Measurements from ENCODE around the gene LYAR.

GRCh38 chr4:4260185-4260751 is 29.7 kb downstream of the LYAR start:
- TF ChIP-seq, protein P1, sequence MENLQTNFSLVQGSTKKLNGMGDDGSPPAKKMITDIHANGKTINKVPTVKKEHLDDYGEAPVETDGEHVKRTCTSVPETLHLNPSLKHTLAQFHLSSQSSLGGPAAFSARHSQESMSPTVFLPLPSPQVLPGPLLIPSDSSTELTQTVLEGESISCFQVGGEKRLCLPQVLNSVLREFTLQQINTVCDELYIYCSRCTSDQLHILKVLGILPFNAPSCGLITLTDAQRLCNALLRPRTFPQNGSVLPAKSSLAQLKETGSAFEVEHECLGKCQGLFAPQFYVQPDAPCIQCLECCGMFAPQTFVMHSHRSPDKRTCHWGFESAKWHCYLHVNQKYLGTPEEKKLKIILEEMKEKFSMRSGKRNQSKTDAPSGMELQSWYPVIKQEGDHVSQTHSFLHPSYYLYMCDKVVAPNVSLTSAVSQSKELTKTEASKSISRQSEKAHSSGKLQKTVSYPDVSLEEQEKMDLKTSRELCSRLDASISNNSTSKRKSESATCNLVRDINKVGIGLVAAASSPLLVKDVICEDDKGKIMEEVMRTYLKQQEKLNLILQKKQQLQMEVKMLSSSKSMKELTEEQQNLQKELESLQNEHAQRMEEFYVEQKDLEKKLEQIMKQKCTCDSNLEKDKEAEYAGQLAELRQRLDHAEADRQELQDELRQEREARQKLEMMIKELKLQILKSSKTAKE (IDR thresholded peaks at IDR 0.05; ENCODE audit: low read depth, poor library complexity, severe bottlenecking) = no peak
- TF ChIP-seq CHD4 (IDR thresholded peaks at IDR 0.05) = no peak
- TF ChIP-seq E4F1 (IDR thresholded peaks at IDR 0.05; ENCODE audit: borderline replicate concordance, partially characterized antibody) = no peak
- TF ChIP-seq, protein P2, sequence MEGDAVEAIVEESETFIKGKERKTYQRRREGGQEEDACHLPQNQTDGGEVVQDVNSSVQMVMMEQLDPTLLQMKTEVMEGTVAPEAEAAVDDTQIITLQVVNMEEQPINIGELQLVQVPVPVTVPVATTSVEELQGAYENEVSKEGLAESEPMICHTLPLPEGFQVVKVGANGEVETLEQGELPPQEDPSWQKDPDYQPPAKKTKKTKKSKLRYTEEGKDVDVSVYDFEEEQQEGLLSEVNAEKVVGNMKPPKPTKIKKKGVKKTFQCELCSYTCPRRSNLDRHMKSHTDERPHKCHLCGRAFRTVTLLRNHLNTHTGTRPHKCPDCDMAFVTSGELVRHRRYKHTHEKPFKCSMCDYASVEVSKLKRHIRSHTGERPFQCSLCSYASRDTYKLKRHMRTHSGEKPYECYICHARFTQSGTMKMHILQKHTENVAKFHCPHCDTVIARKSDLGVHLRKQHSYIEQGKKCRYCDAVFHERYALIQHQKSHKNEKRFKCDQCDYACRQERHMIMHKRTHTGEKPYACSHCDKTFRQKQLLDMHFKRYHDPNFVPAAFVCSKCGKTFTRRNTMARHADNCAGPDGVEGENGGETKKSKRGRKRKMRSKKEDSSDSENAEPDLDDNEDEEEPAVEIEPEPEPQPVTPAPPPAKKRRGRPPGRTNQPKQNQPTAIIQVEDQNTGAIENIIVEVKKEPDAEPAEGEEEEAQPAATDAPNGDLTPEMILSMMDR (IDR thresholded peaks at IDR 0.05 in 2 of 3, conservative IDR thresholded peaks at IDR 0.05 in 1 of 3; ENCODE audit: control insufficient read depth in 2 of 3, extremely low read depth in 1 of 3, insufficient read depth in 1 of 3, low read depth in 3 of 3, low read length in 3 of 3) = peak; percentile 34 to 51 (median 47); a peak in 5 of 6 replicates
- TF ChIP-seq JUND (IDR thresholded peaks at IDR 0.05; ENCODE audit: low read depth, low read length) = no peak
- TF ChIP-seq, protein P3, sequence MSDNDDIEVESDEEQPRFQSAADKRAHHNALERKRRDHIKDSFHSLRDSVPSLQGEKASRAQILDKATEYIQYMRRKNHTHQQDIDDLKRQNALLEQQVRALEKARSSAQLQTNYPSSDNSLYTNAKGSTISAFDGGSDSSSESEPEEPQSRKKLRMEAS (IDR thresholded peaks at IDR 0.05; ENCODE audit: low read depth, low read length) = no peak
- no peak for TF ChIP-seq RCOR1 (conservative IDR thresholded peaks at IDR 0.05; ENCODE audit: low read depth, low read length)
- no peak for TF ChIP-seq CEBPB (IDR thresholded peaks at IDR 0.05; ENCODE audit: borderline replicate concordance in 1 of 2, low read depth in 2 of 2, low read length in 2 of 2)
- TF ChIP-seq POLR2AphosphoS5 (IDR thresholded peaks at IDR 0.05; ENCODE audit: low read length) = no peak
- TF ChIP-seq, protein P4, sequence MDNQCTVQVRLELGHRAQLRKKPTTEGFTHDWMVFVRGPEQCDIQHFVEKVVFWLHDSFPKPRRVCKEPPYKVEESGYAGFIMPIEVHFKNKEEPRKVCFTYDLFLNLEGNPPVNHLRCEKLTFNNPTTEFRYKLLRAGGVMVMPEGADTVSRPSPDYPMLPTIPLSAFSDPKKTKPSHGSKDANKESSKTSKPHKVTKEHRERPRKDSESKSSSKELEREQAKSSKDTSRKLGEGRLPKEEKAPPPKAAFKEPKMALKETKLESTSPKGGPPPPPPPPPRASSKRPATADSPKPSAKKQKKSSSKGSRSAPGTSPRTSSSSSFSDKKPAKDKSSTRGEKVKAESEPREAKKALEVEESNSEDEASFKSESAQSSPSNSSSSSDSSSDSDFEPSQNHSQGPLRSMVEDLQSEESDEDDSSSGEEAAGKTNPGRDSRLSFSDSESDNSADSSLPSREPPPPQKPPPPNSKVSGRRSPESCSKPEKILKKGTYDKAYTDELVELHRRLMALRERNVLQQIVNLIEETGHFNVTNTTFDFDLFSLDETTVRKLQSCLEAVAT (IDR thresholded peaks at IDR 0.05) = no peak
- TF ChIP-seq CUX1 (IDR thresholded peaks at IDR 0.05; ENCODE audit: insufficient replicate concordance, low read depth, low read length) = no peak
- no peak for TF ChIP-seq SUZ12 (IDR thresholded peaks at IDR 0.05; ENCODE audit: unreplicated experiment)
- no peak for TF ChIP-seq CREB1 (IDR thresholded peaks at IDR 0.05; ENCODE audit: low read depth)
- TF ChIP-seq DPF2 (IDR thresholded peaks at IDR 0.05) = no peak
